ENCODE data around the gene CBARP. TPM values are rescaled to one million over a fixed set of nuclear protein-coding genes. Genes with fewer than 3 reads are reported as not detected.
A peak's percentile ranks its signal among the peaks of the same experiment; 100 is the strongest.

CBARP gene
- total and polyA plus RNA-seq, 2 of the 13 experiments (the other 11 are each of a cell fraction or from before 2014, with no cell fraction given): 1.2 to 1.4 TPM

GRCh38 chr19:1269478-1270212 is 31.8 kb upstream of the CBARP start (continued):
- TF ChIP-seq ZNF280D (CRISPR knock-in tag; IDR thresholded peaks at IDR 0.05) (no peak), ZNF230 (CRISPR knock-in tag; IDR thresholded peaks at IDR 0.05) (peak; percentile 40; the same call in 1 of the 2 replicates), ZNF574 (CRISPR knock-in tag; IDR thresholded peaks at IDR 0.05) (peak; percentile 61; the same call in 1 of the 2 replicates), PBX3 (CRISPR knock-in tag; IDR thresholded peaks at IDR 0.05; ENCODE audit: borderline replicate concordance) (no peak), NFIC (IDR thresholded peaks at IDR 0.05; ENCODE audit: low read length) (no peak), PATZ1 (CRISPR knock-in tag; IDR thresholded peaks at IDR 0.05) (no peak; the same call in 1 of the 2 replicates), TFE3 (CRISPR knock-in tag; IDR thresholded peaks at IDR 0.05) (no peak), MYC (CRISPR knock-in tag; IDR thresholded peaks at IDR 0.05; ENCODE audit: borderline replicate concordance) (peak; percentile 84), BRF2 (CRISPR knock-in tag; IDR thresholded peaks at IDR 0.05) (no peak), ASH2L (IDR thresholded peaks at IDR 0.05; ENCODE audit: insufficient read length, low read depth, low read length) (peak; percentile 37), ELF4 (CRISPR knock-in tag; IDR thresholded peaks at IDR 0.05; ENCODE audit: borderline replicate concordance) (no peak), IRF9 (CRISPR knock-in tag; IDR thresholded peaks at IDR 0.05; ENCODE audit: borderline replicate concordance) (peak; percentile 37; the same call in 1 of the 2 replicates), ZSCAN21 (CRISPR knock-in tag; IDR thresholded peaks at IDR 0.05; ENCODE audit: borderline replicate concordance) (no peak), ZNF563 (CRISPR knock-in tag; IDR thresholded peaks at IDR 0.05) (no peak; the same call in none of the 2 replicates)
